HG03571 (cell line): Measurements from ENCODE around the gene PTPRG.

Experiments used
- ATAC-seq: cut with Tn5 transposase; IDR thresholded peaks from one replicate; pipeline ENCODE4 v1.9.1; 2021; ENCODE audit not compliant: unreplicated experiment

Gene PTPRG

GRCh38 chr3:62093025-62093424 lies 531.7 kb downstream of the PTPRG start:
- no peak for ATAC-seq

GRCh38 chr3:62094461-62094860 lies 533.1 kb downstream of the PTPRG start:
- no peak for ATAC-seq

GRCh38 chr3:62095080-62095479 lies 533.7 kb downstream of the PTPRG start:
- ATAC-seq, result no peak

- no peak for ATAC-seq
Measured at GRCh38 chr3:62095756-62096155, 534.4 kb downstream of the PTPRG start.

- ATAC-seq, result no peak
Measured at GRCh38 chr3:62096521-62096920, 535.1 kb downstream of the PTPRG start.

- no peak for ATAC-seq
Measured at GRCh38 chr3:62097121-62097520, 535.8 kb downstream of the PTPRG start.

- no peak for ATAC-seq
Measured at GRCh38 chr3:62098646-62099365, 537.4 kb downstream of the PTPRG start.

GRCh38 chr3:62100282-62100989 lies 539.1 kb downstream of the PTPRG start:
- no peak for ATAC-seq

- ATAC-seq, result no peak
Measured at GRCh38 chr3:62101488-62101887, 540.1 kb downstream of the PTPRG start.

- no peak for ATAC-seq
Measured at GRCh38 chr3:62103531-62103930, 542.2 kb downstream of the PTPRG start.

GRCh38 chr3:62109534-62109933 lies 548.2 kb downstream of the PTPRG start:
- no peak for ATAC-seq

- ATAC-seq, result no peak
Measured at GRCh38 chr3:62110443-62111225, 549.3 kb downstream of the PTPRG start.

- no peak for ATAC-seq
Measured at GRCh38 chr3:62113092-62113491, 551.7 kb downstream of the PTPRG start.

GRCh38 chr3:62114763-62115162 lies 553.4 kb downstream of the PTPRG start:
- ATAC-seq, result no peak

GRCh38 chr3:62117903-62118548 lies 556.7 kb downstream of the PTPRG start:
- ATAC-seq, result no peak

- ATAC-seq, result no peak
Measured at GRCh38 chr3:62119139-62119538, 557.8 kb downstream of the PTPRG start.

GRCh38 chr3:62122819-62123218 lies 561.4 kb downstream of the PTPRG start:
- no peak for ATAC-seq

- no peak for ATAC-seq
Measured at GRCh38 chr3:62125380-62125779, 564.0 kb downstream of the PTPRG start.

- no peak for ATAC-seq
Measured at GRCh38 chr3:62127116-62127515, 565.7 kb downstream of the PTPRG start.

- no peak for ATAC-seq
Measured at GRCh38 chr3:62128051-62128450, 566.7 kb downstream of the PTPRG start.

- ATAC-seq, result no peak
Measured at GRCh38 chr3:62128681-62129080, 567.3 kb downstream of the PTPRG start.
